KOPT-K1 (cell line): ENCODE measurements around the gene L3MBTL1.

Experiments used
- H3K27ac ChIP-seq: fragments of 200-600 bp; sonication (generic); 2 replicates; pipeline ENCODE4 v1.5.1; 2016; ENCODE audit warnings: antibody characterized with exemption, mild to moderate bottlenecking, low read depth, low read length; ENCODE audit not compliant: poor library complexity, severe bottlenecking
- H3K36me3 ChIP-seq: fragments of 200-600 bp; sonication (generic); 2 replicates; pipeline ENCODE4 v1.5.1; 2017; ENCODE audit warnings: antibody characterized with exemption, mild to moderate bottlenecking, low read length, moderate library complexity; ENCODE audit not compliant: insufficient read depth
- H3K9me3 ChIP-seq: fragments of 200-600 bp; sonication (generic); 2 replicates; pipeline ENCODE4 v1.5.1; 2017; ENCODE audit warnings: antibody characterized with exemption, low read length, mild to moderate bottlenecking; ENCODE audit not compliant: insufficient read depth, poor library complexity, severe bottlenecking

L3MBTL1 gene

GRCh38 chr20:43520074-43520630, 12.7 kb downstream of the L3MBTL1 start:
- no peaks in the 10 kb centered on the region for H3K9me3 ChIP-seq
- H3K27ac ChIP-seq = no peak overlapping the region
- H3K36me3 ChIP-seq = no peaks in the 10 kb centered on the region

DNA sequence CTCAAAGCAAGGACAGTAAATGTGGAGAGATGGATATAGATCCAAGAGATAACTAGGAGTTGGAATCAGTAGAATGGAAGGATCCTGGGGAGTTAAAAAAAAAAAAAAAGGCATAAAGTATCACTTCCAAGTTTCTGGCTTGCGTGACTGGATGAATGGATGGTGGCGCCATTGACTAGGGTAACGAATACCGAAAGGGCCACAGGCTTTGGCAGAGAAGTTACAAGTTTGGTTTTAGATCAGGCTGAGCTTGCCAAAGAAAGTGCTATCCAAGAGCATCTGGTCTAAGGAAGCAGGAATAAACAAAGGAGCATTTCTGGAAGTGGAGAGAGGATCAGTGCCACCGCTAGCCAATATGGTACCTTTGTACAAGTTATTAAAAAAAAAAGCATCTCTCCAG, 17.5 kb downstream of the L3MBTL1 start:
- H3K27ac ChIP-seq = no peak overlapping the region

DNA sequence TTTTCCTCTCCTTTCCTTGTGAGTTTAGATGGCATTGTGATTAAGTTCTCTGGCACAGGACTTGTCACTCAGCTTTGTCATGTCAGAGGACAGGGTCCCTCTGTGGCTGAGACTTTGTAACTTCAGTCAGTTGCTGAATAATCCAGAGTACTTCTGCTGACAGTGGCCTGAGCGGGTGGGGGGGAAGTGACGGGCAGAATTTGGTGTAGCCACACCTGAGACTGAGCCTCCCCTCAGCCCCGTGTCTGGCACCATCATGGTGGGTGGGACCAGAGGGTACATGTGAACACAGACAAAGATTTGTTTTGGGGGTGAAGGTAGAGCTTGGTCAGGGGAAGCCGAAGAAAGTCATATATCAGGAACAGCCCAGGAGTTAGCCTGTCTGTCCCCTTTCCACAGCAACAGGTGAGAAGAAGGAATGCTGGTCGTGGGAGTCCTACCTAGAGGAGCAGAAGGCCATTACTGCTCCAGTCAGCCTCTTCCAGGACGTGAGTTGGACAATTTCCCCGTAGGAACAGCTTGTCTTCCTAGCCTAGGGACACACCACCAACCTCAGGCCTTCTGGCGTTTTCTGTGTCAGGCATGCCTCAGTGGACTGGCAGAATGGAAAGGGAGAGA, 20.9 kb downstream of the L3MBTL1 start:
- Histone ChIP-seq H3K27ac (no peak overlapping the region), H3K36me3 (no peaks in the 10 kb centered on the region), H3K9me3 (no peaks in the 10 kb centered on the region)

More for the DNA sequence above, 17.5 kb downstream of the L3MBTL1 start:
- Histone ChIP-seq H3K36me3 (no peaks in the 10 kb centered on the region), H3K9me3 (no peaks in the 10 kb centered on the region)

- Histone ChIP-seq H3K27ac (no peak overlapping the region), H3K9me3 (no peaks in the 10 kb centered on the region), H3K36me3 (no peaks in the 10 kb centered on the region)
Observed at GRCh38 chr20:43529051-43529450, 21.6 kb downstream of the L3MBTL1 start.

- Histone ChIP-seq H3K27ac (no peak overlapping the region), H3K36me3 (peaks cover 2% of the 10 kb centered on the region; the same call in 1 of the 2 replicates), H3K9me3 (no peaks in the 10 kb centered on the region)
Observed at GRCh38 chr20:43529457-43530153, 22.1 kb downstream of the L3MBTL1 start.

DNA sequence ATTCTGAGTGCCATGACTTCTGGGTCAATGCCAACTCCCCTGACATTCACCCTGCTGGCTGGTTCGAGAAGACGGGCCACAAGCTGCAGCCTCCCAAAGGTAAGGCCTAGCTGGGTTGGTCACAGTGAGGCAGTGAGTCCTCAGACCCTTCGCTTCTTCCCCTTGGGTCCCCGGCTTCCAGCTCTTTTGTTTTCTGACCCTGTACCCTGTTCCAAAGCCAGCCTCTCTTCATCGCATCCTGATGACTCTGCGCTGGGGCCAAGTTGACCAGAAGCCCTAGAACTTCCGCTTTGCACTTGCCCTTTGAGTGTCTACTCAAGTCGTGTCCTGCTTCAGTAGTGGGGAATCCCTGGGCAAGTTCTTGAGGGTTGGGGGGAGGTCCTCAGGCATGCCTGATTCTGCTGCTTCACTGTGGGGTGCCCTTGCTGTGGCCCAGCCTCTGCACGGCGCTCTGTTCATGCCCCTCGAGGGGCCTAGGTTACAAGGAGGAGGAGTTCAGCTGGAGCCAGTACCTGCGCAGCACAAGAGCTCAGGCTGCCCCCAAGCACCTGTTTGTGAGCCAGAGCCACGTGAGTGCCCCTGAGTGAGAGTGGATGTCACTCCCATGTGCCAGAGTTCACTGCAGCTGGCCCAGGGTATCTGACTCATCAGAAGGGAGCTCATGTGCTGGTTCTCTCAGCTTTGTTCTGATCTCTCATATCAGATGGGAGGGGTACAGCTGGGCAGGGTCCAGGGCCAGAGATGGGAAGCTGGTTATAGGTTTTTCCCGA, 23.0 kb downstream of the L3MBTL1 start:
- Histone ChIP-seq H3K36me3 (peaks cover 5% of the 10 kb centered on the region; the same call in 1 of the 2 replicates), H3K9me3 (no peaks in the 10 kb centered on the region), H3K27ac (no peak overlapping the region)

DNA sequence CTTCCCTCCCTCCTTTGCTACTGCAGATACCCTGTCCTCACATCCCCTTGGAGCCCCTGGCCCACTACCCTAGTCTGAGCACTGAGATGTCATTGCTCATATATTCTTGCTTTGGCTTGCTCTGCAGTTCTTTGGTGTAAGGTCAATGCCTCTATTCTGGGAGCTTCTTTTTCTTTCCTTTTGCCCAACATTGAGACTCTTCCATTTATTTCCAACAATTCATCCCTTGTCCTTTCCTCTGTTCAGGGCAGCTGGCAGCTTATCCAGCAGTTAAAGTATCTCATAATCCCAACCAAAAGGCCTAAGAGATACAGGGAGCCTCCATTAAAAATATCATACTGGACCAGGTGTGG, 23.6 kb downstream of the L3MBTL1 start:
- Histone ChIP-seq H3K27ac (no peak overlapping the region), H3K9me3 (no peaks in the 10 kb centered on the region), H3K36me3 (peaks cover 5% of the 10 kb centered on the region; the same call in 1 of the 2 replicates)

GRCh38 chr20:43532416-43533055, 25.0 kb downstream of the L3MBTL1 start:
- H3K27ac ChIP-seq = no peak overlapping the region
- H3K9me3 ChIP-seq = no peaks in the 10 kb centered on the region
- peaks cover 5% of the 10 kb centered on the region; the same call in 1 of the 2 replicates for H3K36me3 ChIP-seq

- H3K27ac ChIP-seq = no peak overlapping the region
- peaks cover 5% of the 10 kb centered on the region; the same call in 1 of the 2 replicates for H3K36me3 ChIP-seq
- H3K9me3 ChIP-seq = no peaks in the 10 kb centered on the region
Observed at GRCh38 chr20:43533060-43533459, 25.6 kb downstream of the L3MBTL1 start.

DNA sequence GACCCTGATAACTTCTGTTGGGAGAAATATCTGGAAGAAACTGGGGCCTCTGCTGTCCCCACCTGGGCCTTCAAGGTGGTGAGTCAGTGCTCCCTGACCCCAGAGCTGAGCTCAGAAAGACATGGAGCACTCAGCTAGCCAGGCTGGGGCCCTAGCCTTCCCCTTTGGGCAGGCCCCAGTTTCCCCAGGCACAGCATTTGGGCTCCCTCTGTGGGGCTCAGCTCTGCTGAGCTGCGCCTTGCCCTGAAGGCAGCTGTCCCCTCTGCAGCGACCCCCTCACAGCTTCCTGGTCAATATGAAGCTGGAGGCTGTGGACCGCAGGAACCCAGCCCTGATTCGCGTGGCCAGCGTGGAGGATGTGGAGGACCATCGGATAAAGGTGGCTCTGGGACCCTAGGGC, 26.5 kb downstream of the L3MBTL1 start:
- Histone ChIP-seq H3K27ac (no peak overlapping the region), H3K36me3 (peaks cover 8% of the 10 kb centered on the region; the same call in 1 of the 2 replicates), H3K9me3 (no peaks in the 10 kb centered on the region)

DNA sequence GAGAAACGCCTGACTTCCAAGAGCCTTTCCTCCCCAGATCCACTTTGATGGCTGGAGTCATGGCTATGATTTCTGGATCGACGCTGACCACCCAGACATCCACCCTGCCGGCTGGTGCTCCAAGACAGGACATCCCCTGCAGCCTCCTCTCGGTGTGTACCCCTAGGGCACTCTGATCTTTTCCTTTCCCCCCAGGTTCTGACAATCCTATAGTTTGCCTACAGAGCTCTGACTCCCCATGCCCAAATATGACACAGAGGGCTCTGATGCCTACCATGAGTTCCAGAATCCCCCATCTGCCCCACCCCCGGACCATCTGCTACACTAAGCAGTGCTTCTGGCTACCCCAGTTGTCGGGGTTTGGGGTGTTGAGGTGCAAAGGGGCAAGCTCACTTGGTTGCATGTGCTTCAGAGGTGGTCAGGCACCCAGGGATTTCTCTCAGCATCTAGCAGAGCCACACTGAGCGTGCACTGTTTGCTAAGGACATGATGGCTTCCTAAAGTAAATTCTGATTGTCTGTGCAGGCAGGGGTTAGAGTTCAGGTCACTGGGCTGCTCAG, 27.4 kb downstream of the L3MBTL1 start:
- H3K36me3 ChIP-seq = peaks cover 8% of the 10 kb centered on the region; the same call in 1 of the 2 replicates
- H3K9me3 ChIP-seq = no peaks in the 10 kb centered on the region

GRCh38 chr20:43535370-43536004, 28.0 kb downstream of the L3MBTL1 start:
- H3K27ac ChIP-seq = no peak overlapping the region
- H3K9me3 ChIP-seq = no peaks in the 10 kb centered on the region
- H3K36me3 ChIP-seq = peaks cover 8% of the 10 kb centered on the region; the same call in 1 of the 2 replicates

More for the DNA sequence above, 27.4 kb downstream of the L3MBTL1 start:
- no peak overlapping the region for H3K27ac ChIP-seq

GRCh38 chr20:43536041-43536816, 28.7 kb downstream of the L3MBTL1 start:
- Histone ChIP-seq H3K36me3 (peaks cover 8% of the 10 kb centered on the region; the same call in 1 of the 2 replicates), H3K27ac (no peak overlapping the region), H3K9me3 (no peaks in the 10 kb centered on the region)
